HEK293 (cell line): Measurements from ENCODE around the gene ALOX15.

Experiments
- CTCF ChIA-PET: fragments of 350-600 bp; formaldehyde crosslinking; extraction: SDS; loops from one replicate; lab custom pipeline; 2021; ENCODE audit warnings: antibody characterized with exemption; lab: Yijun Ruan, JAX
- POLR2A ChIA-PET: fragments of 300-600 bp; formaldehyde crosslinking; extraction: SDS; loops from one replicate; lab custom pipeline; 2020; ENCODE audit warnings: antibody characterized with exemption, inconsistent platforms; lab: Yijun Ruan, JAX
- H3K27ac ChIP-seq: fragments of 200-500 bp; sonication (Bioruptor generic); 2 replicates; pipeline ENCODE4 v1.5.1; 2014; ENCODE audit warnings: low read depth, low read length, control low read depth, inconsistent platforms; ENCODE audit errors: extremely low read depth
- H3K36me3 ChIP-seq, 2 experiments: fragments of 200-500 bp in 1 of 2; sonication (Bioruptor generic) in 1 of 2; 1 replicate in 1 of 2; 2 replicates in 1 of 2; pipeline ENCODE4 v1.5.1; 2014 to 2017; ENCODE audit warnings: inconsistent platforms in 2 of 2, low read length in 2 of 2; ENCODE audit not compliant: control insufficient read depth in 2 of 2, insufficient read depth in 1 of 2
- H3K4me1 ChIP-seq: fragments of 200-500 bp; sonication (Bioruptor generic); 2 replicates; pipeline ENCODE4 v1.5.1; 2014; ENCODE audit warnings: mild to moderate bottlenecking, low read length, inconsistent platforms; ENCODE audit not compliant: control insufficient read depth, insufficient read depth
- H3K4me3 ChIP-seq: 2 replicates; pipeline ENCODE4 v1.5.1; 2011; ENCODE audit warnings: low read depth, mild to moderate bottlenecking, control low read depth, low read length, moderate library complexity
- H3K9me3 ChIP-seq: fragments of 200-500 bp; sonication (Bioruptor generic); 2 replicates; pipeline ENCODE4 v1.5.1; 2014; ENCODE audit warnings: low read depth, low read length, inconsistent platforms; ENCODE audit not compliant: control insufficient read depth, insufficient read depth
- HOXD13 ChIP-seq: sonication (generic); formaldehyde crosslinking; IDR thresholded peaks from 2 replicates; pipeline ENCODE4 v1.8.0; 2022; ENCODE audit warnings: missing genetic modification reagents, borderline replicate concordance
- IKZF3 ChIP-seq: fragments of 450-650 bp; IDR thresholded peaks from 2 replicates; pipeline ENCODE4 v1.5.0; 2018; ENCODE audit warnings: missing biosample characterization, mild to moderate bottlenecking, missing genetic modification characterization, moderate library complexity
- RBAK ChIP-seq: fragments of 450-650 bp; formaldehyde crosslinking; IDR thresholded peaks from 2 replicates; pipeline ENCODE4 v1.5.1; 2016; ENCODE audit warnings: missing biosample characterization, missing genetic modification characterization
- SCRT2 ChIP-seq: fragments of 450-650 bp; formaldehyde crosslinking; IDR thresholded peaks from 2 replicates; pipeline ENCODE4 v1.5.1; 2016; ENCODE audit warnings: missing biosample characterization, missing genetic modification characterization
- ZBTB21 ChIP-seq: fragments of 450-650 bp; formaldehyde crosslinking; IDR thresholded peaks from 2 replicates; pipeline ENCODE4 v1.5.1; 2017; ENCODE audit warnings: missing biosample characterization, missing genetic modification characterization
- ZNF112 ChIP-seq: fragments of 450-650 bp; formaldehyde crosslinking; IDR thresholded peaks from 2 replicates; pipeline ENCODE4 v1.5.0; 2017; ENCODE audit warnings: missing biosample characterization, missing genetic modification characterization
- ZNF121 ChIP-seq: fragments of 450-650 bp; formaldehyde crosslinking; IDR thresholded peaks from 2 replicates; pipeline ENCODE4 v1.5.1; 2016; ENCODE audit warnings: missing biosample characterization, missing genetic modification characterization
- ZNF19 ChIP-seq: fragments of 450-650 bp; formaldehyde crosslinking; IDR thresholded peaks from 2 replicates; pipeline ENCODE4; 2016; ENCODE audit warnings: missing biosample characterization, missing genetic modification characterization, low read depth
- ZNF211 ChIP-seq: fragments of 450-650 bp; formaldehyde crosslinking; IDR thresholded peaks from 2 replicates; pipeline ENCODE4 v1.5.1; 2016; ENCODE audit warnings: low read depth, missing biosample characterization, missing genetic modification characterization
- ZNF398 ChIP-seq: fragments of 450-650 bp; formaldehyde crosslinking; IDR thresholded peaks from 2 replicates; pipeline ENCODE4 v1.5.1; 2017; ENCODE audit warnings: missing biosample characterization, missing genetic modification characterization
- ZNF488 ChIP-seq: fragments of 450-650 bp; formaldehyde crosslinking; IDR thresholded peaks from 2 replicates; pipeline ENCODE4 v1.5.1; 2016; ENCODE audit warnings: missing biosample characterization, missing genetic modification characterization
- ZNF518A ChIP-seq: fragments of 450-650 bp; formaldehyde crosslinking; conservative IDR thresholded peaks from 2 replicates; pipeline ENCODE4 v1.5.1; 2016; ENCODE audit warnings: low read depth, missing biosample characterization, missing genetic modification characterization
- ZNF571 ChIP-seq: fragments of 450-650 bp; formaldehyde crosslinking; IDR thresholded peaks from 2 replicates; pipeline ENCODE4 v1.5.0; 2017; ENCODE audit warnings: missing biosample characterization, missing genetic modification characterization
- ZNF629 ChIP-seq: fragments of 450-650 bp; formaldehyde crosslinking; IDR thresholded peaks from 2 replicates; pipeline ENCODE4 v1.5.1; 2017; ENCODE audit warnings: missing biosample characterization, missing genetic modification characterization
- ZNF639 ChIP-seq: fragments of 450-650 bp; formaldehyde crosslinking; IDR thresholded peaks from 2 replicates; pipeline ENCODE4 v1.5.1; 2016; ENCODE audit warnings: missing biosample characterization, missing genetic modification characterization
- ZNF701 ChIP-seq: fragments of 450-650 bp; formaldehyde crosslinking; IDR thresholded peaks from 2 replicates; pipeline ENCODE4 v1.5.1; 2016; ENCODE audit warnings: missing biosample characterization, missing genetic modification characterization
- ZSCAN30 ChIP-seq: fragments of 450-650 bp; IDR thresholded peaks from 2 replicates; pipeline ENCODE4 v1.5.1; 2018; ENCODE audit warnings: missing biosample characterization, mild to moderate bottlenecking, missing genetic modification characterization, moderate library complexity
- ZSCAN5A ChIP-seq: fragments of 450-650 bp; formaldehyde crosslinking; IDR thresholded peaks from 2 replicates; pipeline ENCODE4 v1.5.1; 2016; ENCODE audit warnings: missing biosample characterization, missing genetic modification characterization

Gene ALOX15

GRCh38 chr17:4666296-4666695, 24.8 kb upstream of the ALOX15 start:
- TF ChIP-seq ZNF19 (no peak), ZNF639 (tag by site-specific recombination) (no peak), RBAK (tag by site-specific recombination) (no peak), ZNF629 (tag by site-specific recombination) (no peak), ZNF518A (tag by site-specific recombination) (no peak), HOXD13 (CRISPR knock-in tag) (no peak), ZNF112 (tag by site-specific recombination) (no peak), ZNF398 (tag by site-specific recombination) (no peak), SCRT2 (no peak), ZNF571 (tag by site-specific recombination) (no peak), ZSCAN5A (tag by site-specific recombination) (no peak), ZNF211 (tag by site-specific recombination) (no peak), IKZF3 (tag by site-specific recombination) (no peak), ZSCAN30 (no peak), ZNF121 (tag by site-specific recombination) (no peak), ZBTB21 (tag by site-specific recombination) (no peak), ZNF488 (tag by site-specific recombination) (no peak), ZNF701 (tag by site-specific recombination) (no peak)
- Histone ChIP-seq H3K4me1 (no peaks in the 10 kb centered on the region), H3K9me3 (no peaks in the 10 kb centered on the region), H3K27ac (no peak overlapping the region), H3K36me3 (peaks cover 6 to 7% of the 10 kb centered on the region in 2 experiments), H3K4me3 (no peak overlapping the region)
- CTCF ChIA-PET = interaction anchor here (0.6 to 0.9 kb wide), 4 partner anchors 10 to 370 kb away, joined by 3 to 4 read pairs (median 4); no protein-coding TSS in a partner anchor
- POLR2A ChIA-PET = no interaction called here
